ENCODE data around the gene HSPH1.

HSPH1 gene

DNA sequence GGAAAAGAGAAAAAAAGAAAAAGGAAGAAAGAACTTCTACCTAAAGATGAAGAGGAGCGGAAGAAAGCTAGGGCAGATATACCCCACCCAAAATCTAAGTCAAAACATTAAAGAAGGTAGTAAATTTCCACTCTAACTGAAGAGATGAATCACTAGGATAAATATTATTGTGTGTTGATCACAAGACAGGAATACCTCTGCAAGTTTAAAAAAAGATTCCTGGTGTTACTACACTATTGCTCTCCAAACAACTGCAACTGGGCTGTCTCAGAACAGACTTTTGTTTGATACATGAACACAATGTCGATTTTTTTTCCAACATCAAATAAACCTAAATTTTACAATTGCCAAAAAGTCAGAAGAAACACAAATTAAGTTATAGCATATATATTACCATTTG lies 6.8 kb downstream of the HSPH1 start:
- DNase-seq (ENCODE audit: low read depth): no peak
- TF ChIP-seq, protein P1, sequence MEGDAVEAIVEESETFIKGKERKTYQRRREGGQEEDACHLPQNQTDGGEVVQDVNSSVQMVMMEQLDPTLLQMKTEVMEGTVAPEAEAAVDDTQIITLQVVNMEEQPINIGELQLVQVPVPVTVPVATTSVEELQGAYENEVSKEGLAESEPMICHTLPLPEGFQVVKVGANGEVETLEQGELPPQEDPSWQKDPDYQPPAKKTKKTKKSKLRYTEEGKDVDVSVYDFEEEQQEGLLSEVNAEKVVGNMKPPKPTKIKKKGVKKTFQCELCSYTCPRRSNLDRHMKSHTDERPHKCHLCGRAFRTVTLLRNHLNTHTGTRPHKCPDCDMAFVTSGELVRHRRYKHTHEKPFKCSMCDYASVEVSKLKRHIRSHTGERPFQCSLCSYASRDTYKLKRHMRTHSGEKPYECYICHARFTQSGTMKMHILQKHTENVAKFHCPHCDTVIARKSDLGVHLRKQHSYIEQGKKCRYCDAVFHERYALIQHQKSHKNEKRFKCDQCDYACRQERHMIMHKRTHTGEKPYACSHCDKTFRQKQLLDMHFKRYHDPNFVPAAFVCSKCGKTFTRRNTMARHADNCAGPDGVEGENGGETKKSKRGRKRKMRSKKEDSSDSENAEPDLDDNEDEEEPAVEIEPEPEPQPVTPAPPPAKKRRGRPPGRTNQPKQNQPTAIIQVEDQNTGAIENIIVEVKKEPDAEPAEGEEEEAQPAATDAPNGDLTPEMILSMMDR (conservative IDR thresholded peaks at IDR 0.05; ENCODE audit: control insufficient read depth, insufficient read depth, low read depth, low read length): no peak
- H3K4me3 ChIP-seq (ENCODE audit: control insufficient read depth, low read depth, low read length): no peak overlapping the region

DNA sequence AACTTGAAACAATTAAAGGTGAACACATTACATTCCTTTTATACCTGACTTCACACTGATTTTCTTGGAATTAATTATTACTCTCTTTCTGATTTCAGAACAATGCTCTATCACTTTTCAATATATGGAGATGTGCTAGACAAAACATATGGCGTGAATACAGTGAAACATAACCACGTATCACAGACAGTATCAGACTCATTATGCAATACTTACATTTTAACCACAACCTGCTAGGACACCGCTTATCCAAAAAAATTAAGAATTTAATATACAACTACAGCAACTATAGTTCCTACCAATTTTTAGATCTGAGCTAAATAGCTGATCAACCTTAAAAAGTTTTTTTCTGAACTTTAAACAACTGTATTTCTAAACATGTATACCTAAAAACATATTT lies 9.9 kb downstream of the HSPH1 start:
- no peak for DNase-seq (ENCODE audit: low read depth)
- no peak overlapping the region for H3K4me3 ChIP-seq (ENCODE audit: control insufficient read depth, low read depth, low read length)
- TF ChIP-seq, protein P1 (conservative IDR thresholded peaks at IDR 0.05; ENCODE audit: control insufficient read depth, insufficient read depth, low read depth, low read length): no peak

DNA sequence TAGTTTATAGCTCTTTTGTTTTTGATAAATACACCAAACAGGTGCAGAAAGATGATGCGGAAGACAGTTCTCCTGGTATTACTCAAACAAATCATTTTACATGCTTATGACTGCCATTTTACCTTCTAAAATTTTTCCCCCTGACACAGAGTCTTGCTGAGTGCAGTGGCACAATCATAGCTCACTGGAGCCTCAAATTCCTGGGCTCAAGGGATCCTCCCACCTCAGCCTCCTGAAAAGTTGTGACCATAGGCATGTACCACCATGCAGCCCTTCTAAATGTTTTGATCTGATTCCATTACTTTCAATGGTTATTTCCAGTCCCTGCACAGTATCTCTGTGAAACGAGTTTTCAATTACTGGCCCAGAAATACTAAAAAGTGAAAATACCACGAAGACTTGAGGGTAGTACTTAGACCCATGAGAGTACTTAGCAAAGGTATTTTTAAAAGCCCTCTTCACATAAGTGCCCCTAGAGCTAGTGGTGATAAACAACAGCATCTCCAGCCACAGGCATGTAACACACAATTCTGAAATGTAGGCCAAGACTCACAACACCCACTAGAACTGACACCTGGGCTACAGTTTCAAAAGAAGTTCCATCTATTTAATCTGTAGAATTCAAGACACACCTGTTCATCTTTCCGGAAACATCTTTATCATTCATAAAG lies 11.3 kb downstream of the HSPH1 start:
- TF ChIP-seq, protein P1 (conservative IDR thresholded peaks at IDR 0.05; ENCODE audit: control insufficient read depth, insufficient read depth, low read depth, low read length): no peak
- no peak overlapping the region for H3K4me3 ChIP-seq (ENCODE audit: control insufficient read depth, low read depth, low read length)
- DNase-seq (ENCODE audit: low read depth): no peak

- TF ChIP-seq, protein P1 (conservative IDR thresholded peaks at IDR 0.05; ENCODE audit: control insufficient read depth, insufficient read depth, low read depth, low read length): no peak
- no peak overlapping the region for H3K4me3 ChIP-seq (ENCODE audit: control insufficient read depth, low read depth, low read length)
- no peak for DNase-seq (ENCODE audit: low read depth)
These were observed 12.1 kb downstream of the HSPH1 start for GRCh38 chr13:31149604-31150003.

DNA sequence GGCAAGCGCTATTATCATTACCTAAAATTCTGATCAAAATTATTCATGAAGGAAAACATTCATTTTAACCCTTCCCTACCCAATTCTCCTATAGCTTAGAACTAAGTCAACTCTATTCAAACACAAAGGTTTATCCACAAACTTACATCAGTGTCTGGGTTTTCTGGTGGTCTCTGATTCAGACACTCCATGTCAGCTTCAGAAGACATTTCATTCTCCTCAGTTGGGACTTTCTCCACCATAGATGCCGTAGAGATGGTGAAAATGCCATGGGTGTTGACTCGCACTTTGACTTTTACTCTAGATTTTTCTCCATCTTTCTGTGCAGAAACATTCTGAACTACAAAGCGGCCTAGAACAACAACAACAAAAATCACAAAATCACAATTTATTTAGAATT lies 16.3 kb downstream of the HSPH1 start:
- DNase-seq (ENCODE audit: low read depth): no peak
- H3K4me3 ChIP-seq (ENCODE audit: control insufficient read depth, low read depth, low read length): no peak overlapping the region
- TF ChIP-seq, protein P1 (conservative IDR thresholded peaks at IDR 0.05; ENCODE audit: control insufficient read depth, insufficient read depth, low read depth, low read length): no peak

DNA sequence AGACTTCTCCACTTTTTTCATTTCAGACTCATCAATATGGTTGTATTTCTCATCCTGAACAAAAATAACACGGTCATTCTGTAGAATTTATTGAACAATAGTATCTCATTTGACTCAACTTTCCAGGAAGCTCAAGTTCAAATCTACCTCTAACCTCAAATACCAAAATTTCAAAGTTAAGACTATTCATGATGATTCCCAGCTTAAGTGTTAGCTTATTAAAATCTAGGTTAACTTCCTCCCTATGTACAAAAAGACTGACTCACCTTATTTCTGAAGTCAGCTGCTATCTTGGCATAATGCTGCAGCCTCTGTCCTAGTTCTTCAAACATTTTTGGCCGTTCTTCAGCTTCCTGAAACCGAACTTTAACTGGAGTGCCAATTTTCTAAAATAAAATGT lies 23.2 kb downstream of the HSPH1 start:
- no peak overlapping the region for H3K4me3 ChIP-seq (ENCODE audit: control insufficient read depth, low read depth, low read length)
- DNase-seq (ENCODE audit: low read depth): peak; percentile 59
- TF ChIP-seq, protein P1 (conservative IDR thresholded peaks at IDR 0.05; ENCODE audit: control insufficient read depth, insufficient read depth, low read depth, low read length): no peak

DNA sequence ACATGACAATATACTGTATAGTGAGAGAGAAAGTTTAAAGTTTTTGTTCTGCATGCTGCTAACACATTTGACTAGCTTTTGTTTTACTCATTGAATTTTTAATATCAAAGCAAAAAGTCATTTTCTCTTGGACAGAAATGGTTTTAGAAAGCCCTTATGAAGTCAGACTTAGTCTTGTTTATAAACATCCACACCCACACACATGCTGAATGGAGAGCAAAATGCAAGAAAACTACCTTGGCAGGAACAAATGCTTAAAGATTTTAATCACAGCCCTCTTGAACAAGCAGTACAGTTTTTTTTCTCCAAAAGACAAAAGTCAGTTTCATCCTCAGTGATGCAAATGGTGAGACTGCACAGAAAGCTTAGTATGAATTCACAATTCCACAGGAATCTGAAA lies 25.0 kb downstream of the HSPH1 start:
- H3K4me3 ChIP-seq (ENCODE audit: control insufficient read depth, low read depth, low read length): no peak overlapping the region
- TF ChIP-seq, protein P1 (conservative IDR thresholded peaks at IDR 0.05; ENCODE audit: control insufficient read depth, insufficient read depth, low read depth, low read length): no peak
- no peak for DNase-seq (ENCODE audit: low read depth)

Data from fibroblast of mammary gland (primary cell).